ENCODE data around the gene CAVIN4. TPM values are rescaled to one million over a fixed set of nuclear protein-coding genes. Genes with fewer than 3 reads are reported as not detected.

Gene CAVIN4
- total and polyA plus RNA-seq, 2 of the 13 experiments (the other 11 are each of a cell fraction or from before 2014, with no cell fraction given) = 0.54 to 1.00 TPM

DNA sequence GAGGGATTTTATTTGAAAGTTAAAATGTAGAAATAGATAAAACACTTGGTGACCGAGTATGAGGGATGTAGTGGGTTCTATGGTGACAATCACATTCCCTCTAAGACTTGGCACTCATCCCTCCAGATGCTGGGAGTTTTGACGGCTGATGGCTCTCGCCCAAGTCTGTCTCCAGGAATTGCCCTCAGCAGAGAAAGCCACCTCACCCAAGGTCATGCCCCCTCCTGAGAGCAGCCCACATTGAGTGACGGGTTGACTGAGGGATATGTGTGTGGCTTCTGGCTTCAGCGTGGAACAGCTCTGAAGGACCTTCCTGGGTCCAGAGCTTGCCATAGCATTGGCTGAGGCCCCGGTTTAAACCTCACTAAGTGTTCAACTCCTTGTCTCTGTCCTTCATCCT is 19.4 kb downstream of the CAVIN4 start (continued):
- no peak for TF ChIP-seq ZNF180 (CRISPR knock-in tag; IDR thresholded peaks at IDR 0.05; ENCODE audit: borderline replicate concordance, low read depth)
- TF ChIP-seq ZNF33B (CRISPR knock-in tag; IDR thresholded peaks at IDR 0.05) = no peak
- TF ChIP-seq, protein P1, sequence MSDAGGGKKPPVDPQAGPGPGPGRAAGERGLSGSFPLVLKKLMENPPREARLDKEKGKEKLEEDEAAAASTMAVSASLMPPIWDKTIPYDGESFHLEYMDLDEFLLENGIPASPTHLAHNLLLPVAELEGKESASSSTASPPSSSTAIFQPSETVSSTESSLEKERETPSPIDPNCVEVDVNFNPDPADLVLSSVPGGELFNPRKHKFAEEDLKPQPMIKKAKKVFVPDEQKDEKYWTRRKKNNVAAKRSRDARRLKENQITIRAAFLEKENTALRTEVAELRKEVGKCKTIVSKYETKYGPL (CRISPR knock-in tag; IDR thresholded peaks at IDR 0.05) = no peak
- TF ChIP-seq, protein P2, sequence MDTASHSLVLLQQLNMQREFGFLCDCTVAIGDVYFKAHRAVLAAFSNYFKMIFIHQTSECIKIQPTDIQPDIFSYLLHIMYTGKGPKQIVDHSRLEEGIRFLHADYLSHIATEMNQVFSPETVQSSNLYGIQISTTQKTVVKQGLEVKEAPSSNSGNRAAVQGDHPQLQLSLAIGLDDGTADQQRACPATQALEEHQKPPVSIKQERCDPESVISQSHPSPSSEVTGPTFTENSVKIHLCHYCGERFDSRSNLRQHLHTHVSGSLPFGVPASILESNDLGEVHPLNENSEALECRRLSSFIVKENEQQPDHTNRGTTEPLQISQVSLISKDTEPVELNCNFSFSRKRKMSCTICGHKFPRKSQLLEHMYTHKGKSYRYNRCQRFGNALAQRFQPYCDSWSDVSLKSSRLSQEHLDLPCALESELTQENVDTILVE (CRISPR knock-in tag; IDR thresholded peaks at IDR 0.05) = no peak
- TF ChIP-seq GFI1 (CRISPR knock-in tag; IDR thresholded peaks at IDR 0.05; ENCODE audit: borderline replicate concordance) = no peak
- TF ChIP-seq TBL1XR1 (IDR thresholded peaks at IDR 0.05; ENCODE audit: borderline replicate concordance, low read length, partially characterized antibody) = no peak
- TF ChIP-seq BHLHE40 (IDR thresholded peaks at IDR 0.05; ENCODE audit: low read length) = no peak
- TF ChIP-seq ATF7-NPFF (CRISPR knock-in tag; IDR thresholded peaks at IDR 0.05; ENCODE audit: low read depth) = no peak

DNA sequence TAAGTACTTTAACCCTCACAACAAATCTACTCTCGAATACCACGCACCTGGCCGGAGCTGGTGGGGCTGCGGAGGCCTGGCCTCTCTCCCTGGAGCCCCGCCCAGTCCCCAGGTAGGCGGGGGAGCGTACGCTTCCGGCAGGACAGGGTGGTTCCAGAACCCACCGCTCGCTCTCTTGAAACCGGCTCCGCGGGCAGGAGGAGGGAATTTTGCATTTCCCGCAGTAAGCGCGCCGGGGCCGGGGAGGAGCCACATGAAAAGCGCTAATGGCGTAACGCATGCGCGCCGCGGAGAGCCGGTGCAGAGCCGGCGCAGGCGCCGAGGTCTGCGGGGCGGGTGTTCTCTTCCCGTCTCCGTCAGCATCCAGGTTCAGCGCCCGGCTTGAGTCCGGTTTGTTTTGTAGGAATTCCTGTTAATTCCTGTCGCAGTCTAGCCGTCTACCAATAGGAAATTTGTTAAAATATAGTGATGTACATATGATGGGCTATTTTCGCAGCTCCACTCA is 20.8 kb downstream of the CAVIN4 start:
- in situ Hi-C loops (cut with HindIII; ENCODE audit: extremely low pct_ligation_motif_present, low pct_unique_long_range_greater_than_20kb) = loop anchor here (5.0 to 25.0 kb wide), 4 partner anchors 161 to 1436 kb away; no protein-coding TSS in a partner anchor
- H4K20me1 ChIP-seq (ENCODE audit: insufficient read depth, low read length) = no peaks in the 10 kb centered on the region
- intact Hi-C loops (cut with micrococcal nuclease; ENCODE audit: unreplicated experiment) = loop anchor here (5.0 kb wide), 2 partner anchors 276 to 461 kb away; no protein-coding TSS in a partner anchor
- no peaks in the 10 kb centered on the region for H3K27me3 ChIP-seq (ENCODE audit: control insufficient read depth in 1 of 2, insufficient read depth in 2 of 2, low read length in 2 of 2)
- H3K4me2 ChIP-seq (ENCODE audit: low read depth, low read length) = peak overlapping the region; percentile 79
- H3K27ac ChIP-seq (ENCODE audit: extremely low read length, insufficient read depth, low read length) = no peak overlapping the region
- DNase-seq (ENCODE audit: low spot score) (peak; percentile 69), ATAC-seq (peak; percentile 82), FAIRE-seq (peak; percentile 8)
- H3K9ac ChIP-seq (ENCODE audit: insufficient read depth, low read depth, low read length) = peak overlapping the region; percentile 27; the same call in 1 of the 2 replicates
- POLR2A ChIA-PET = no interaction called here
- CTCF ChIA-PET (ENCODE audit: low intra/inter-chr PET ratio, low total read pairs) = no interaction called here
- 3% methylated on average over 25 of the region's 41 CpGs for WGBS (ENCODE audit: low lambda C conversion rate)
- H3K9me3 ChIP-seq (ENCODE audit: low read length) = no peaks in the 10 kb centered on the region
- H3K79me2 ChIP-seq (ENCODE audit: insufficient read depth, low read length) = no peaks in the 10 kb centered on the region
- BruUV-seq (replicated peaks) = no TSS peak
- peak overlapping the region; percentile 88 for H2AFZ ChIP-seq (ENCODE audit: low read length)
- peak overlapping the region; percentile 61 to 73 (median 62) for H3K4me3 ChIP-seq (replicated peaks in 1 of 3; ENCODE audit: insufficient read depth in 1 of 3, low read depth in 2 of 3, low read length in 3 of 3)
- peaks cover 24% of the 10 kb centered on the region for H3K4me1 ChIP-seq (ENCODE audit: insufficient read depth, low read length)
- H3K36me3 ChIP-seq (replicated peaks in 1 of 2; ENCODE audit: control insufficient read depth in 1 of 2, insufficient read depth in 2 of 2, low read length in 2 of 2) = no peaks in the 10 kb centered on the region
- TF ChIP-seq, protein P3, sequence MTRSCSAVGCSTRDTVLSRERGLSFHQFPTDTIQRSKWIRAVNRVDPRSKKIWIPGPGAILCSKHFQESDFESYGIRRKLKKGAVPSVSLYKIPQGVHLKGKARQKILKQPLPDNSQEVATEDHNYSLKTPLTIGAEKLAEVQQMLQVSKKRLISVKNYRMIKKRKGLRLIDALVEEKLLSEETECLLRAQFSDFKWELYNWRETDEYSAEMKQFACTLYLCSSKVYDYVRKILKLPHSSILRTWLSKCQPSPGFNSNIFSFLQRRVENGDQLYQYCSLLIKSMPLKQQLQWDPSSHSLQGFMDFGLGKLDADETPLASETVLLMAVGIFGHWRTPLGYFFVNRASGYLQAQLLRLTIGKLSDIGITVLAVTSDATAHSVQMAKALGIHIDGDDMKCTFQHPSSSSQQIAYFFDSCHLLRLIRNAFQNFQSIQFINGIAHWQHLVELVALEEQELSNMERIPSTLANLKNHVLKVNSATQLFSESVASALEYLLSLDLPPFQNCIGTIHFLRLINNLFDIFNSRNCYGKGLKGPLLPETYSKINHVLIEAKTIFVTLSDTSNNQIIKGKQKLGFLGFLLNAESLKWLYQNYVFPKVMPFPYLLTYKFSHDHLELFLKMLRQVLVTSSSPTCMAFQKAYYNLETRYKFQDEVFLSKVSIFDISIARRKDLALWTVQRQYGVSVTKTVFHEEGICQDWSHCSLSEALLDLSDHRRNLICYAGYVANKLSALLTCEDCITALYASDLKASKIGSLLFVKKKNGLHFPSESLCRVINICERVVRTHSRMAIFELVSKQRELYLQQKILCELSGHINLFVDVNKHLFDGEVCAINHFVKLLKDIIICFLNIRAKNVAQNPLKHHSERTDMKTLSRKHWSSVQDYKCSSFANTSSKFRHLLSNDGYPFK (CRISPR knock-in tag; IDR thresholded peaks at IDR 0.05; ENCODE audit: borderline replicate concordance) = peak; percentile 40; the same call in 1 of the 2 replicates
- TF ChIP-seq KMT2A (CRISPR knock-in tag; IDR thresholded peaks at IDR 0.05) = no peak
- no peak for TF ChIP-seq ZNF34 (CRISPR knock-in tag; IDR thresholded peaks at IDR 0.05; ENCODE audit: borderline replicate concordance)
- TF ChIP-seq PPARG (CRISPR knock-in tag; conservative IDR thresholded peaks at IDR 0.05) = 0 out of 2 replicates have a peak, but pooled peaks have one; percentile 10
- no peak for TF ChIP-seq SMAD3 (CRISPR knock-in tag; IDR thresholded peaks at IDR 0.05)
- 0 out of 2 replicates have a peak, but pooled peaks have one; percentile 54 for TF ChIP-seq ZNF556 (CRISPR knock-in tag; IDR thresholded peaks at IDR 0.05; ENCODE audit: borderline replicate concordance)
- TF ChIP-seq, protein P4, sequence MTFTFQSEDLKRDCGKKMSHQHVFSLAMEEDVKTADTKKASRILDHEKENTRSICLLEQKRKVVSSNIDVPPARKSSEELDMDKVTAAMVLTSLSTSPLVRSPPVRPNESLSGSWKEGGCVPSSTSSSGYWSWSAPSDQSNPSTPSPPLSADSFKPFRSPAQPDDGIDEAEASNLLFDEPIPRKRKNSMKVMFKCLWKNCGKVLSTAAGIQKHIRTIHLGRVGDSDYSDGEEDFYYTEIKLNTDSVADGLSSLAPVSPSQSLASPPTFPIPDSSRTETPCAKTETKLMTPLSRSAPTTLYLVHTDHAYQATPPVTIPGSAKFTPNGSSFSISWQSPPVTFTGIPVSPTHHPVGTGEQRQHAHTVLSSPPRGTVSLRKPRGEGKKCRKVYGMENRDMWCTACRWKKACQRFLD (CRISPR knock-in tag; IDR thresholded peaks at IDR 0.05; ENCODE audit: borderline replicate concordance) = no peak
- no peak for TF ChIP-seq MED13 (CRISPR knock-in tag; IDR thresholded peaks at IDR 0.05)
- no peak for TF ChIP-seq ZFP36 (IDR thresholded peaks at IDR 0.05; ENCODE audit: borderline replicate concordance, low read depth, low read length, partially characterized antibody)
- no peak for TF ChIP-seq ZNF850 (CRISPR knock-in tag; conservative IDR thresholded peaks at IDR 0.05)

All from HepG2 (cell line).